ENCODE data around the gene PRKN.

Gene PRKN

DNA sequence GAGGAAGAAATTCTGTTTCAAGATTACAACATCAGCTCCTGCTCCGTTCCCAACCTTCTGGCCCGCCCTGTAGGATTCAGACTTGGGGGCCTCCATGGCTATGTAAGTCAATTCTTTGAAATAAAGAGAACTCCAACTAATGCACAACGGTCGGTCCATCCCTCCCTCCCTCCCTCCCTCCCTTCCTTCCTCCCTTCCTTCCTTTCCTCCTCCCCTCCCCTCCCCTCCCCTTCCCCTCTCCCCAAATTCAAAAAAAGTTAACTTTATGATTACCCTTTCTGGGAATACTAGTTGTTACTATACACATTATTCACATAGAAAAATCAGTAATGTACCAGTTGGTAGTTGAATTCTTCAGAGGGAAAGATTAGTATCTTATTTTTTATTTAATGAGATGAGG, 1274.0 kb downstream of the PRKN start:
- no peak for ATAC-seq
- TF ChIP-seq OSR1 (CRISPR knock-in tag; IDR thresholded peaks at IDR 0.05): no peak
- no peak for TF ChIP-seq ZNF565 (CRISPR knock-in tag; conservative IDR thresholded peaks at IDR 0.05; ENCODE audit: low read depth)
- no peak for TF ChIP-seq TCF4 (CRISPR knock-in tag; IDR thresholded peaks at IDR 0.05; ENCODE audit: borderline replicate concordance)
- no peak for TF ChIP-seq ARNTL (CRISPR knock-in tag; IDR thresholded peaks at IDR 0.05; ENCODE audit: borderline replicate concordance, low read depth)
- no peak for TF ChIP-seq PATZ1 (CRISPR knock-in tag; IDR thresholded peaks at IDR 0.05; ENCODE audit: borderline replicate concordance)
- TF ChIP-seq ZFP3 (CRISPR knock-in tag; IDR thresholded peaks at IDR 0.05): no peak
- TF ChIP-seq, protein P1, sequence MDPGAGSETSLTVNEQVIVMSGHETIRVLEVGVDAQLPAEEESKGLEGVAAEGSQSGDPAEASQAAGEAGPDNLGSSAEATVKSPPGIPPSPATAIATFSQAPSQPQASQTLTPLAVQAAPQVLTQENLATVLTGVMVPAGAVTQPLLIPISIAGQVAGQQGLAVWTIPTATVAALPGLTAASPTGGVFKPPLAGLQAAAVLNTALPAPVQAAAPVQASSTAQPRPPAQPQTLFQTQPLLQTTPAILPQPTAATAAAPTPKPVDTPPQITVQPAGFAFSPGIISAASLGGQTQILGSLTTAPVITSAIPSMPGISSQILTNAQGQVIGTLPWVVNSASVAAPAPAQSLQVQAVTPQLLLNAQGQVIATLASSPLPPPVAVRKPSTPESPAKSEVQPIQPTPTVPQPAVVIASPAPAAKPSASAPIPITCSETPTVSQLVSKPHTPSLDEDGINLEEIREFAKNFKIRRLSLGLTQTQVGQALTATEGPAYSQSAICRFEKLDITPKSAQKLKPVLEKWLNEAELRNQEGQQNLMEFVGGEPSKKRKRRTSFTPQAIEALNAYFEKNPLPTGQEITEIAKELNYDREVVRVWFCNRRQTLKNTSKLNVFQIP (CRISPR knock-in tag; IDR thresholded peaks at IDR 0.05; ENCODE audit: borderline replicate concordance, low read depth): no peak

- no peak for TF ChIP-seq ARNTL (CRISPR knock-in tag; IDR thresholded peaks at IDR 0.05; ENCODE audit: borderline replicate concordance, low read depth)
- TF ChIP-seq ISL1 (CRISPR knock-in tag; IDR thresholded peaks at IDR 0.05): no peak
- no peak for TF ChIP-seq RARB (CRISPR knock-in tag; IDR thresholded peaks at IDR 0.05)
- TF ChIP-seq SNAI2 (CRISPR knock-in tag; IDR thresholded peaks at IDR 0.05): no peak
- TF ChIP-seq PATZ1 (CRISPR knock-in tag; IDR thresholded peaks at IDR 0.05; ENCODE audit: borderline replicate concordance): no peak
- TF ChIP-seq, protein P2, sequence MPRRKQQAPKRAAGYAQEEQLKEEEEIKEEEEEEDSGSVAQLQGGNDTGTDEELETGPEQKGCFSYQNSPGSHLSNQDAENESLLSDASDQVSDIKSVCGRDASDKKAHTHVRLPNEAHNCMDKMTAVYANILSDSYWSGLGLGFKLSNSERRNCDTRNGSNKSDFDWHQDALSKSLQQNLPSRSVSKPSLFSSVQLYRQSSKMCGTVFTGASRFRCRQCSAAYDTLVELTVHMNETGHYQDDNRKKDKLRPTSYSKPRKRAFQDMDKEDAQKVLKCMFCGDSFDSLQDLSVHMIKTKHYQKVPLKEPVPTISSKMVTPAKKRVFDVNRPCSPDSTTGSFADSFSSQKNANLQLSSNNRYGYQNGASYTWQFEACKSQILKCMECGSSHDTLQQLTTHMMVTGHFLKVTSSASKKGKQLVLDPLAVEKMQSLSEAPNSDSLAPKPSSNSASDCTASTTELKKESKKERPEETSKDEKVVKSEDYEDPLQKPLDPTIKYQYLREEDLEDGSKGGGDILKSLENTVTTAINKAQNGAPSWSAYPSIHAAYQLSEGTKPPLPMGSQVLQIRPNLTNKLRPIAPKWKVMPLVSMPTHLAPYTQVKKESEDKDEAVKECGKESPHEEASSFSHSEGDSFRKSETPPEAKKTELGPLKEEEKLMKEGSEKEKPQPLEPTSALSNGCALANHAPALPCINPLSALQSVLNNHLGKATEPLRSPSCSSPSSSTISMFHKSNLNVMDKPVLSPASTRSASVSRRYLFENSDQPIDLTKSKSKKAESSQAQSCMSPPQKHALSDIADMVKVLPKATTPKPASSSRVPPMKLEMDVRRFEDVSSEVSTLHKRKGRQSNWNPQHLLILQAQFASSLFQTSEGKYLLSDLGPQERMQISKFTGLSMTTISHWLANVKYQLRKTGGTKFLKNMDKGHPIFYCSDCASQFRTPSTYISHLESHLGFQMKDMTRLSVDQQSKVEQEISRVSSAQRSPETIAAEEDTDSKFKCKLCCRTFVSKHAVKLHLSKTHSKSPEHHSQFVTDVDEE (CRISPR knock-in tag; IDR thresholded peaks at IDR 0.05): no peak
- TF ChIP-seq OSR1 (CRISPR knock-in tag; IDR thresholded peaks at IDR 0.05): no peak
- TF ChIP-seq ZNF565 (CRISPR knock-in tag; conservative IDR thresholded peaks at IDR 0.05; ENCODE audit: low read depth): no peak
- TF ChIP-seq ESRRG (CRISPR knock-in tag; IDR thresholded peaks at IDR 0.05): no peak
- no peak for TF ChIP-seq ZC3H10 (CRISPR knock-in tag; IDR thresholded peaks at IDR 0.05)
- TF ChIP-seq ZNF8 (CRISPR knock-in tag; IDR thresholded peaks at IDR 0.05): no peak
- TF ChIP-seq ZNF70 (CRISPR knock-in tag; IDR thresholded peaks at IDR 0.05): no peak
- no peak for ATAC-seq
Observed at GRCh38 chr6:161452241-161452640, 1275.3 kb downstream of the PRKN start.

DNA sequence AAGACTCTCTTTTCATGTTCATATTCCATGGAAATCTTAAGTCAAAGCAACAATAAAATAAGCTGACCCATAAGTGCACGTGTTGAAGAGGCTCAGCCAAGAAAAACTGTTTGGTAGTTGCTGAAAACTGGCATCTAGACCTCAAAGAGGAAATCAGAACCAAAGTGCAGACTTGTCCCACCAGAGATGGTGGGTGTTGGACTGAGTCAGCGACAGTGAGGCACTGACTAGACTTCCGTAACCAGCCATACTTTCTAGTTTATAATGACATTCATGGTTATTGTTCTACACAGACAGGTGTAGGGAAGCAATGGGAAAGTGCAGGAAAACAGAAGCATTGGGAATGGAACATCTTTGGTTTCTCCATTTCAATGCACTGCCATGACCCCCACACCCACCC, 1278.0 kb downstream of the PRKN start:
- TF ChIP-seq ZNF70 (CRISPR knock-in tag; IDR thresholded peaks at IDR 0.05) (no peak), ESRRG (CRISPR knock-in tag; IDR thresholded peaks at IDR 0.05) (no peak)
- ATAC-seq: no peak

DNA sequence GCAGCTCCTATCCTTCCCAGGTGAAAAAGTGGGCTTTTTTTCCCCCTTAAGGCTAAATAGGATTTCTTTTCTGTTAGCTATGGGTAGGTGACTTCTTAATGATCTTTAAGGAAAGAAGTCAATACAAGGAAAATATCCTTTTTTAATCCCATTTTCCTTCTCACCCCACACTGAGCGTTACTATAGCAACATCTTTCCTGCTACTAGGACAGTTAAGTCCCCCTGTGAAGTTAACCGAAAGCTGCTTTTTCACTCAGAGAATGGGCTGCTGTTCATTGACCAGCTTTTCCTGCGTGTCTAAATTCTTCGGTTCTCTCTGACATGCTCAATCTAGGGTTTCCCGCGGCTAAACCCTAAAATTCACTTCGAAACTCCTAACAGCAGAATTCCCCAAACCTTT, 1280.6 kb downstream of the PRKN start:
- TF ChIP-seq CSDC2 (CRISPR knock-in tag; IDR thresholded peaks at IDR 0.05) (no peak), ZNF8 (CRISPR knock-in tag; IDR thresholded peaks at IDR 0.05) (no peak), GLIS3 (CRISPR knock-in tag; IDR thresholded peaks at IDR 0.05) (no peak), ZC3H10 (CRISPR knock-in tag; IDR thresholded peaks at IDR 0.05) (no peak), BACH2 (CRISPR knock-in tag; IDR thresholded peaks at IDR 0.05; ENCODE audit: borderline replicate concordance) (no peak), TOX (CRISPR knock-in tag; IDR thresholded peaks at IDR 0.05; ENCODE audit: borderline replicate concordance) (no peak), ESRRG (CRISPR knock-in tag; IDR thresholded peaks at IDR 0.05) (no peak)
- ATAC-seq: no peak

Measured in SK-N-SH treated with all-trans-retinoic acid at 6 μM for 48 hours (cell line).